ENCODE measurements around the gene ST6GALNAC2.
"Not testable (repeated sequence)": the region's sequence is repeated elsewhere in the genome, so short reads cannot be mapped to it uniquely, and the experiment has no call there.

The ST6GALNAC2 gene

GRCh38 chr17:76570877-76571471 lies 14.7 kb downstream of the ST6GALNAC2 start:
- DNase-seq (ENCODE audit: low spot score), result no peak

- DNase-seq (ENCODE audit: low spot score), result no peak
These were observed 15.2 kb downstream of the ST6GALNAC2 start for GRCh38 chr17:76570457-76570856.

DNA sequence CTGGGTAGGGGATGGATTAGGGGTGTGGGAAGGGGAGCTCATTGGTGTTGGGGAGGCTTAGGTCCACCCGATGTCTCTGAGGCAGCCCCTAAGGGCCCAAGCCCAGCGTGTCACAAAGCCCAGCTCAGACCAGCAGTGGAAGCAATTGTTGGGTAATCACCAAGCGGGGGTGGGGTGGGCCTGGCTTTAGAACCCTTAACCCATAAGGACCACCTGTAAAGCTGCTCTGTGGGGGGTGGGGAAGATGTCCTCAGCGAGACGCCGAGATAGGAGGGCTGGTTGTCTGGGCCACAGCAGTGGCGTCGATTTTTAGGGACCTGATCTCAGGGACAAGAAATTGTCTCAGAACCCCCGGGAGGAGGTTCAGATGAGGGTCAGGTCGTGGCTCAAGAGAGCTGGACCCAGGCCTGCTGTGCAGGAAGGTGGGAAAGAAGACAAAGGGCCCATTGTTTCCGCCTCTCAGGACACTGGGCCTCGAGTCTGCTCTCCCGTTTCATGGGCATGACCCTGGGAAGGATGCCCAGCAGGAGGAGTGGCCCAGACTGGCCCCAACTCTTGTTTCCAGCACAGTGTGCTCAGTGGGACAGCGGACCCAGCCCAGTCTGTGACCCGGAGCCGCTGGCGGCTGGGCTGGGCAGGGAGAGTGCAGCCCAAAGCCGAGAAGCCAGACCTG lies 15.9 kb downstream of the ST6GALNAC2 start:
- DNase-seq (ENCODE audit: low spot score), result no peak

DNA sequence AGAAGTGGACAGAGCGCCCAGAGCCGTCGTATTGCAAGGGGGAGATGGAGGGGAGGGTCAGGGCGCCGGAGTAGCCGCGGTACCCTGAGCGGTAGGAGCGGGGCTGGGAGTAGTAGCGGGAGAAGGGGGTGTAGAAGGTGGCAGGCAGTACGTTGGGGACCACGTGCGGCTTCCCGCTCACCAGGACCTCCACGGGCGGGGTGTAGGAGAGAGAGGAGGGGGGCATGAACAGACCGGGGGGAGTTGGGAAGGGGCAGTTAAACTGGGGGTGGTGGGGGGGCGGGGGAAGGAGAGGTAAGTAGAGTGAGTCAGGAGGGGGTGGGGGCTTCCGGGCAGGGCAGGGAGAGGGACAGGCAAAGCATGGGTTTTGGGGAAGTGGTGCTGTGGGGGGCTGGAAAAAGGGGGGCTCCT lies 16.8 kb downstream of the ST6GALNAC2 start:
- no peak for DNase-seq (ENCODE audit: low spot score)

- DNase-seq (ENCODE audit: low spot score), result no peak
These were observed 17.8 kb downstream of the ST6GALNAC2 start for GRCh38 chr17:76567634-76568432.

- DNase-seq (ENCODE audit: low spot score), result no peak
These were observed 18.6 kb downstream of the ST6GALNAC2 start for GRCh38 chr17:76566988-76567431.

DNA sequence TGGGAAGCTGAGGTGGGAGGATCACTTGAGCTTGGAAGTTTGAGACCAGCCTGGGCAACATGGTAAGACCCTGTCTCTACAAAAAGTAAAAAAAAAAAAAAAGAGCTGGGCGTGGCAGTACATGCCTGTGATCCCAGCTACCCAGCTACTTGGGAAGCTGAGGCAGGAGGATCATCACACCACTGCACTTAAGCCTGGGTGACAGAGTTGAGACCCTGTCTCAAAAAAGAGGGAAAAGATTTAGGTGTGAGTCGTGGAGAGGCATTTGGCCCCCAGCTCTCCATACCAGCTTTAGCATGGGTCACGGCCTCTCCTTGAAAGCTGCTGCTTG lies 19.1 kb downstream of the ST6GALNAC2 start:
- DNase-seq (ENCODE audit: low spot score), result no peak

DNA sequence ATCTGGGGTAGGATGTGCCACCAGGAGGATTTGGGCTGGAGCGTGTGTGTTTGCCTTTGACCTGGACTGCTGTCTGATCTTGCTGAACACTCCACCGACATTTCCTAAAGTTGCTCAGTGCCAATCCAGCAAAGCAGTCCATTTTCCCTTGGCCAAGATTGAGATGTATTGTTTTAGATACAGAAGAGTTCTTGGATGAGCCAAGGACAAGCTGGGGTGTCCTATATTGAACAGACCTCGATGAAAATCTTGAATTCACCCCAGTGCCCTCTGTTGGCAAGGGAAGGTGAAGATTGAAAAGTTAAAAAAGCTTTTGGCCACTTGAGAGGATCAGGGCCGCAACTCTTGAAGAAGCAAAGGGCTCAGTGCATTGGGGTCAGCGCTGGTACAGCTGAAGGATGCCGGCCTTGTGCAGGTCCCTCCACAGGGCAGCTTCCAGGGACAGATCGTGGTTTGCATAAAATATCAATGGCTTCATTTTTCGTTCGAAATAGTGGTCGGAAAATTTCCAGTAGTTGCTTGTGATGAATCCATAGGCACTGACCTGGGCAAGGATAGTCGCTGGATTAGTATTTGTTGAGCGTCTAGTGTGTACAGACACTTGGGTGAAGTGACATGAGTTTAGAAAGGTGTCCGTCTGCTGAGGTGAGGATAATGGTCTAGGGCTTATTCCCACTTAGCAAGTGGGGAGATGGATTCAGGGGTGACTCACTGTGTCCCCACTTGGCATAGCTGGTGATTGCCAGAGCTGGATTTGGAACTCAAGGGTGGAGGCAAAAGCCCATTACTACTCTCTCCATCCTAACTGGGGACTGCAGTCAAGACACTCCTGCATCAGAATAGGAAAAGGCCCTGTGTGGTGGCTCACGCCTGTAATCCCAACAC lies 19.7 kb downstream of the ST6GALNAC2 start:
- no peak for DNase-seq (ENCODE audit: low spot score)

DNA sequence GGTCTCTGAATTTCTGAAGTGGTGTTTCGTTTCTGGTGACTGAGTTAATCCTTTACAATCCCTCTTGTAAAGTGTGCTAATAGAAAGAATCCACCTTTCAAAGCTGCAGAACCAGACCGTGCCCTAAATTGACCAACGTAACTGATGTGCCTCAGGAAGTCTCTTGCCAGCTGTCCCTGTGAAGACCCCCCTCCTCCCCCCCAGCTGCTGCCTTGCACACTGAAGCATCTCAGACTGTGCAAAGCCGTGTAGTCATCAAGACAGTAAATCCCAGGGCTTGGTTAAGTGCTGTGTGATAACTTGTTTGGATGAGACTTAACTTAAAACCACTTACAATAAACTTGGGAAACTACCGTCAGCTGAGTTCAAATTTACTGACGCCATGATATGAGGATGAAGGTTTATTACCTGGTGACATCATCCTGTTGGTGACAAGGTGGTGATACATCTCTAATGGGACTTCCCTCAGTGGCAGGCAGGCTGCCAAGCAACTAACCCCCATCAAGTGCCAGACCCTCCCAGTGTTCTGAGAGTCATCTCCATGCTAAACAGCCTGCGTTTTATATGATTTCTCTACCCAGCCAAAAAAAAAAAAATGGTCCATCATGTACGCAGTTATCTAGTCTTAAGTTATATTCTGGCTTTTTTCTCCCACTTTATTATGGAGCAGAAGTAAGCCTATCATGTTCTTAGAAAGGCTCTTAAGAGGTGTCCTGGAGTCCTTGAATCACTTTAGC lies 20.5 kb downstream of the ST6GALNAC2 start:
- not testable (repeated sequence) for DNase-seq (ENCODE audit: low spot score)

DNA sequence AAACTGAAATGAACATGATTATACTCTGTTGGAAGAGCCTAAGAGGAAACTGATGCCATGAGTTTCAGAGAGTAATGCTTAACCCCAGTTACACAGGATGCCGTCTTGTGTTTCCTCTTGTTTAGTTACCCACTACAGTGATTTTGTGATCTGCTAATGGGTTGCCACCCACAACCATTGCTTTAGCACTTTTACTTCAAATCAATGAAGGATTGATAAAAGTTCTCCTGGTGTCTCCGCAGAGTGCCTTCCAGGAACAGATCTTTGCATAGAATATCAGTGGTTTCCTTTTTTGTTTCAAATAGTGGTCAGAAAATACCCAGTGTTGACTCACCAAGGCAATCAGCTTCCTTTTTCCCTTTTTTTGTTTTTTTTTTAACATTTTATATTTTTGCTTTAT lies 22.3 kb downstream of the ST6GALNAC2 start:
- DNase-seq (ENCODE audit: low spot score), result not testable (repeated sequence)

DNA sequence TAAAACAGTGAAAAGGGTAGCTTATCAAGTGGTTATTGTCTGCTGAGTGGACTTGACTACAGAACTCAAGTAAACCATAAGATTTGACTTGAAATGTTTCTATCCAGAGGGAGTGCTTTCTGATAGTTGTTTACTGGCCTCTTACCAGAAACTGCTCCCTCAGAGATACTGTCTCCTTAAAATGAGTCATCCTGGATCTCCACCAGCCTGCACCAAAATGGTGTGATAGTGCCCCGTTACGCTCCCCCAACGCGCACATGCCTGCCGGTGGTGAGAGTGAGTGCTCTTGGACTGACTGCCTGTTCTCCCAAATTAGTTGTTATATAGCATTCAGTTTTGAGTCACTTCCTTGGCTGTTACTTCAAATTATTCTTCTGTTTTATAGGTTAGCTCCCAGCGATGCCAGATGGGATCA lies 22.9 kb downstream of the ST6GALNAC2 start:
- peak; percentile 84 for DNase-seq (ENCODE audit: low spot score)

GRCh38 chr17:76561799-76562268 lies 23.8 kb downstream of the ST6GALNAC2 start:
- DNase-seq (ENCODE audit: low spot score), result peak; percentile 41

GRCh38 chr17:76561332-76561731 lies 24.3 kb downstream of the ST6GALNAC2 start:
- no peak for DNase-seq (ENCODE audit: low spot score)

GRCh38 chr17:76560877-76561221 lies 24.8 kb downstream of the ST6GALNAC2 start:
- DNase-seq (ENCODE audit: low spot score), result no peak

DNA sequence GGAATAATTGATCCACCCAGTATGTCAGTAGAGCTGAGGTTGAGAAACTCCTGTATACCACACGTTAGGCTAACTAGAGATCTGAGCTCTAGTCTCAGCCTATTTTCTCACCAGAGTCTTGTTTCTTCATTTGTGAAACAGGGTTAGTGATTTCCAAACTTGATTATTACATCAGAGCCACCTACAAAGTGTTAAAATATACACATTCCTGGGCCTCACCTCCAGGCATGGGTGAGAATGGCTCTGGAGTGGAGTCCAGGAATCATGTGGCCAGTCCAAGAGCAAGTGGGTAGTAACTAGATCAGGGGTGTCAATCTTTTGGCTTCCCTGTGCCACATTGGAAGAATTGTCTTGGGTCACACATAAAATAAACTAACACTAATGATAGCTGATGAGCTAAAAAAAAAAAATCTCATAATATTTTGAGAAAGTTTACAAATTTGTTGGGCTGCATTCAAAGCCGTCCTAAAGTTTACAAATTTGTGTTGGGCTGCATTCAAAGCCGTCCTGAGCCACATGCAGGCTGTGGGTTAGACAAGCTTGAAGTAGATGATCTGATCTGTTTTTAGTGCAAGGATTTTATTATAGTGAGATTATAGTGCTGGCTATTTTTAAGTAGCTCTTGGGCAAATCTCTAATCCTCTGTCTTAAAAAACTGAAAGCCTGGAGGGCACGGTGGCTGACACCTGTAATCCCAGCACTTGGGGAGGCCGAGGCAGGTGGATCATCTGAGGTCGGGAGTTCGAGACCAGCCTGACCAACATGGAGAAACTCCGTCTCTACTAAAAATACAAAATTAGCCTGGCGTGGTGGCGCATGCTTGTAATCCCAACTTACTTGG lies 25.4 kb downstream of the ST6GALNAC2 start:
- DNase-seq (ENCODE audit: low spot score), result no peak

DNA sequence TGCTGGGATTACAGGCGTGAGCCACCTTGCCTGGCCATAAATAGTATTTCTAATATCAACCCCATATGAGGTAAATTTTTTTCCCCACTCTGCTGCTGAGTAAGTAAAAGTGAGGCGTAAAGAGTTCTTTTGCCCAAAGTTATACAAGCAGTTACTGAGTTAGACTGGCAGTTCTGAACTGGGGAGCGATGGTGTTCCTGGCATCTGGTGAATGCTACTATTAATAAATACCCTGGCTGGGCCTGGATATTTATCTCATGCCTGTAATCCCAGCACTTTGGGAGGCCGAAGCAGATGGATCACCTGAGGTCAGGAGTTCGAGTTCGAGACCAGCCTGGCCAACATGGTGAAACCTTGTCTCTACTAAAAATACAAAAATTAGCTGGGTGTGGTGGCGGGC lies 26.2 kb downstream of the ST6GALNAC2 start:
- not testable (repeated sequence) for DNase-seq (ENCODE audit: low spot score)

DNA sequence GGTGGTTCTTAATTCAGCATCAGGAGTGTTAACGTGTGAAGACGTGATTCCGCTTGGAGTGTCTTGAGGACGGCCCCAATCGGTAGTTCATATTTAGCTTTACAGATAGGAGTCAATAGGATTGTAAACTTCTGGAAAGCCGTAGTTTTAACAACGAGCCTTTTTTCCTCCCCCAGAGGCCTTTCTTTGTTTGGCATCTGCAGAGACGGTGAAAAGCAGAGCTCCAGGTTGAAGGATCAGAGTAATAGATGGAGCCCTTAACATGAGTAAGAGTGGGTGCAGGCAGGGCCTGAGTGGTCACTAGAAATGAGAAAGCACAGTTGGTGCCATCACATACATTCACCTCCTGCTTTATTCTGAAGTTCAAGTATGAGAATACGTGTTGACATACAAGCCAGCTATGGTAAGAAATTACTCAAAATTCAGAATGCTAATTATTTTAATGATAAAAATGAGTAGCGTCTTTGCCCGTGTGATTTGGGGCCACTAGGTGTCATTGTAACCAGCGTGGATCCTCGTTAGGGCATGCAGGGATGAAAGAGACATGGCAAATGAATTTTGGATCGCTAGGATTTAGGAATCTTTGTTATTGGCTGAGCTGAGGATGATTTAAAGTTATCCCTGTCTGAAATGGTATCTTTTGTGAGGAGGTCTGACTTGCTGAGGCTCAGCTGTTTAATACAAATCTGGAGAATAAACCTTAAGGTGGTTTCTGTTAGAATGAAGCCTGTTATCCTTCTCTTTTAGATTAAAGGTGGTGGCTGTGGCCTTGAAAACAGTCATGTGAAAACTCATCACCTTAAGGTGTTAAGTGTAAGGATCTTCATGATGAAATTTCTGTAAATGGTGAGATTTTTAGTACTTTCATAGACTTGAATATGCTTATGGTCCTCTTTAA lies 27.2 kb downstream of the ST6GALNAC2 start:
- DNase-seq (ENCODE audit: low spot score), result no peak

- peak; percentile 95 for DNase-seq (ENCODE audit: low spot score)
These were observed 28.1 kb downstream of the ST6GALNAC2 start for GRCh38 chr17:76557368-76558197.

Data from GM03348 (cell line).